Measurements from ENCODE around the gene DPP6.

Gene DPP6

DNA sequence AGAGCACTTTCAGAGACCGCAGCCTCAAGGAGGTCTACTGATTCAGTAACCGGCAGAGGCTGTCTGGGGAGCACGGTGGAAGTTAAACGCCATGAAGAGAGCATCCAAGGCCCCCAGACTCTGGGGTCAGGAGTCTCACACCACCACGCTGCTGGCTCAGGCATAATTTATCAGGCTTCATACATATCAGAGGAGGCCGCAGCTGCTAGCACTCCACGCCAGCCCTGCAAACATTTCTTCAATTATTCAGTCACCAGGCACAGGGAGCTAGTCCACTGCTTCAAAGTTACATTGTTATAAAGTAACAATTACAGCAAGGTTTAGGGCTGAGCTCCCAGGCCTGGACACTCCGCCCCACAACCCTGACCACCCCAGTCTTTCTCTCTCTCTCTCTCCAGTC, 852.9 kb downstream of the DPP6 start:
- no peak for DNase-seq

DNA sequence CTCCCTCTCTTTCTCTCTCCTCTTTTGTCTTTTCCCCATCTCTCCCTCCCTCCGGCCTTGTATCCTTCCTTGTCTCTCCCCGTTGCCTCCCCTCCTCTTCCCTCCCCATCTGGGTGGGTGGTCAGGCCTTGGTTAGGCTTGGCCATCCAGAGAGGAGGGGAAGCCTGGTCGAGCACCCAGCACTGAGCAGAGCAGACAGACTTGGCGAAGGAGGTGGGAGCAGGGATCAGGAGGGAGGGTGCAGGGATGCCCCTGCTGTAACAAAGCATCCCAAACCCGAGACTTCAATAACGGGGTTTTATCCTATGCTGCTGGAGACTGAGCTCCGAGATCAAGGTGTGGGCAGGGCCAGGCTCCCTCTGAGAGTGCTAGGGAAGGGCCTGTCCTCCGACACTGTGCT, 853.4 kb downstream of the DPP6 start:
- DNase-seq = no peak

DNA sequence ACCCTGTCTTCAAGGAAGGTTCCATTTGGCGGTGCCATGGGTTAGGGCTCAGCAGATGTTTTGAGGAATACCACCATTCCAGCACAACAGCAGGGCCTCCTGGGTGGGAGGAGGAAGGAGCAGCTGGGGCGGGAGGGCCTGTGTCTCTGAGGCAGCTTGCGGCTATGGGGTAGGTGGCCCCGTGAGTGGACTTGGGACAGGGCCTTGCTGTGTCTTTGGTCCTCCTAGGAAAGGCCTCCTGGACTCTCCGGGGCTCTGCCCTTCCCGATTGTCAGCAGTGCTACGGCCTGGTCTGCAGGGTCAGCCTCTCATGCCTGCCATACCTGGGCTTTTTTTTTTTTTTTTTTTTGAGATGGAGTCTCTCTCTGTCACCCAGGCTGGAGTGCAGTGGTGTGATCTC, 854.0 kb downstream of the DPP6 start:
- no peak for DNase-seq

DNA sequence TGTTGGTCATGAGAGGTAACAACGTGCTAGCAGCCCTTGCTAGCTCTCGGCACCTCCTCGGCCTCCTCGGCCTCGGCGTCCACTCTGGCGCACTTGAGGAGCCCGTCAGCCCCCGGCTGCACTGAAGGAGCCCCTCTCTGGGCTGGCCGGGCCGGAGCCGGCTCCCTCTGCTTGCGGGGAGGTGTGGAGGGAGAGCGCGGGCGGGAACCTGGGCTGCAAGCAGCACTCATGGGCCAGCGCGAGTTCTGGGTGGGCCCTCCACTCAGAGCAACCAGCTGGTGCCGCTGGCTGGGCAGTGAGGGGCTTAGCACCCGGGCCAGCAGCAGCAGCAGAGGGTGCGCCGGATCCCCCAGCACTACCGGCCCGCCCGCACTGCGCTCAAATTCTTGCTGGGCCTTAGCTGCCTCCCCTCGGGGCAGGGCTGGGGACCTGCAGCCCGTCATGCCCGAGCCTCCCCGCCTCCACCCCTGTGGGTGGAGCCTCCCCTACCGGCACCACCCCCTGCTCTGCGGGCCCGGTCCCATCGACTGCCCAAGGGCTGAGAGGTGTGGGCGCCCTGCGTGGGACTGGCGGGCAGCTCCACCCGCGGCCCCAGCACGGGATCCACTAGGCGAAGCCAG, 854.6 kb downstream of the DPP6 start:
- no peak for DNase-seq

DNA sequence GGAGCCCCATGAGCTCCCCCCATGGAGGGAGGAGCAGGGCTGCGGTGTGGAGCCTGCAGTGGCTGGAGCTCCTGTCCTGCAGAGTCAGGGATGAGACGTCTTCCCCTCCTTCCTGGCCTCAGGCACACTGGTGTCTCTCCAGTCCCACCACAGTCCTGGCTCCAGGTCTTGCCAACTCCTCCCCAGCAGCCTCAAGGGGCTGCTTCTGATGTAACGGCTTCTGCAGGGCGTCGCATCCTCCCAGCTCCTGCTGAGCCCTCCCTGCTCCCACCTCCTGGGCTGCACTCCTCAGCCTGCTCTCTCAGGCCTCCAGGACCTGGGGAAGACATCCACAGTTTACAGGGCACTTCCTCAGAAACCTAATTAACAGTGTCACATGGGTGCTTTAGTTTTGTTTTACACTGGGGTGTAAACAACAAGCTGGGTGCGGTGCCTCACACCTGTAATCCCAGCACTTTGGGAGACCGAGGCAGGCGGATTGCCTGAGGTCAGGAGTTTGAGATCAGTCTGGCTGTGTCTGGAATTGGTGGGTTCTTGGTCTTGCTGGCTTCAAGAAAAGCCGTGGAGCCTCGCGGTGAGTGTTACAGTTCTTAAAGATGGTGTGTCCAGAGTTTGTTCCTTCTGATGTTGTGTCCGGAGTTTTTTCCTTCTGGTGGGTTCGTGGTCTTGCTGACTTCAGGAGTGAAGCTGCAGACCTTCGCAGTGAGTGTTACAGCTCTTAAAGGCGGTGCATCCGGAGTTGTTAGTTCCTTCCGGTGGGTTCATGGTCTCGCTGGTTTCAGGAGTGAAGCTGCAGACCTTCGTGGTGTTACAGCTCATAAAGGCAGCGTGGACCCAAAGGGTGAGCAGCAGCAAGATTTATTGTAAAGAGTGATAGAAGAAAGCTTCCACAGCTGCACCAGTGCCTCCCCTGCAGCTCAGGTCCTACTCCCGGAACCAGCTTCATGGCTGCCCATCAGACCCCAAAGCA, 855.7 kb downstream of the DPP6 start:
- DNase-seq = no peak

DNA sequence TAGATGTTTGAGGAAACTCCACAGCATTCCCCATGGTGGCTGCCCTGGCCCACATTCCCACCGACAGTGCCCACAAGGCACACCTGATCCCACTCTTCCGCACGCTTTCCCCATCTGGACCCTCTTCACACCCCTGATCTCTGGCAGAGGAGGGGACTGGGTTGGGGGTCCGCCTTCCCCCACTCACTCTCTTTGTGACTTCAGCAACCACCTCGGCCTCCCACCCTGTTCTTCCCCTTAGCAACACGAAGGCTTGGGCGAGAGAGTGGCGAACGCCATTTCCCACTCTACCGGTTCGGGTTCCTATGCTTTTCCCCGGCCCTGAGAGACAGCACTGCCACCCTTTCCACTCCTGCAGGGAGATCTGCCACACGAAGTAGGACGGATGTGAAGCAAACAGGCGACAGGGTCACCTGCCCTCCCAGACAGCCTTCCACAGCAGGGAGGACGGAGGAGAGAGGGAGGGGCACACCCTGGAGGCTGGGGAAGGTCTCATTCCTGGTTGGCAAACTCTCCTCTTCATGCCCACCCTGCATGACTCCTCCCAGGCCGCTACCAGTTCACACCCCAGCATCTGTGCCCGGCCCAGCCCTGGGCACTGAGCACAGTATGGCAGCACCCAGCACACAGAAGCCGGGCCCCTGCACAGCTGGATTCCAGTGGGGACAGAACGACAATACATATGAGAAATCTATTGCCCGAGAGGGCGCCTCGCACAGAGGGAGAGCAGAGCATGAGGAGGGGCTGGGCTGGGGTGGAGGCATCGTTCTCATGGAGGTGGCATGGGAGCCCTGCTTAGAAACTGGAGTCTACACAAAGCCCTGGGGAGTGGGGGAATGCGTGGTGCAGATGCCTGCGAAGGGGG, 857.3 kb downstream of the DPP6 start:
- DNase-seq = no peak

DNA sequence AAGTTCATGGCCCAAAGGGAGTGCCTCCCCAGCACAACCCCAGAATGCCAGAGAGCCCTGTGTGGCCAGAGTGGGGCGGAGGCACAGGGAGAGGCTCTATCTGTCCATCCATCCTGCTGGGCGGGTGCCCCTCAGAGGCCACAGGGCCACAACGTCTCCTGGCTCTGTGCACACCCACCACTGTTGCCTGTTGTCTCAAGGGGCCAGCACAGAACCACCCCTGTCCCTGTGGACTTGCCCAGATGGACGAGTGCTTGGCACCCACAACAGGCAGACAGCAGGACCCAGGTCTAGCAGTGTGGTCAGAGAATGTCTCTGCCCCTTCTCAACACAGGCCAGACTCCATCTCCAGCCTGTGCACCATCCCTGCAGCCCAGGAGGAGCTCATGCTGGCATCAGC, 857.9 kb downstream of the DPP6 start:
- no peak for DNase-seq

DNA sequence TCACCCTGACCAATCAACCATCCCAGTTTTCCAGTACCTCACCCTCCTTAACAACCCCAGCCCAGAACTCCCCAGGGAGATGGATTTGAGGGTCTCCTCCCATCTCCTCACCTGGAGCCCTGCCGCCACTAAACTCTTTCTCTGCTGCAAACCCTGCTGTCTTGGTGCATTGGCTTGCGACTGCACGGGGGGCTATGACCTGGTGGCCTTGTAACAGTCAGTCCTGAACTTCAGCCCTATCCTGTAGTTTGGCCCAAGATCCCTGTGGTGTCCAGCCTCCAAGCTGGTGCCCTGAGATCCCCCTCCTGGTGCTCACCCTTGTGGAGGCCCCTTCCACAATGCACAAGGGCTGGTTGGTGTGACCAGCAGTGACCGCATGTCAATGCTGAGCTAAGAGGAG, 858.8 kb downstream of the DPP6 start:
- DNase-seq = no peak

DNA sequence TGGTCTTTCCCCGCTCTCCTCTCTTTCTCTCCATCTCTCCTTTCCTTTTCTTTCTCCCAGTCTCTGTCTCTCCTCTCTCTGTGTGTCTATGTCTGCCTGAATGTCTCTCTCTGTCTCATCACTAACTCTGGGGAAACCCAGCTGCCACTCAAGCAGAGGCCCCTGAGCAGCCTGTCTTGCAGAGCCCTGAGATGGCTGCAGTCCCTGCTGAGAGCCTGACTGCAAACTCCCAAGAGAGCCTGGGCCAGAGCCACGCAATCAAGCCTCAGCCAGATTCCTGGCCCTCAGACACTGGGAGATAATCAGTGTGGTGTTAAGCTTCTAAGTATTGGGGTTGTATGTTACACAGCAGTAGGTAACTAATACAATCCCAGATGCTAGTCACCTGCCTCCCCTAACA, 859.2 kb downstream of the DPP6 start:
- DNase-seq = no peak

DNA sequence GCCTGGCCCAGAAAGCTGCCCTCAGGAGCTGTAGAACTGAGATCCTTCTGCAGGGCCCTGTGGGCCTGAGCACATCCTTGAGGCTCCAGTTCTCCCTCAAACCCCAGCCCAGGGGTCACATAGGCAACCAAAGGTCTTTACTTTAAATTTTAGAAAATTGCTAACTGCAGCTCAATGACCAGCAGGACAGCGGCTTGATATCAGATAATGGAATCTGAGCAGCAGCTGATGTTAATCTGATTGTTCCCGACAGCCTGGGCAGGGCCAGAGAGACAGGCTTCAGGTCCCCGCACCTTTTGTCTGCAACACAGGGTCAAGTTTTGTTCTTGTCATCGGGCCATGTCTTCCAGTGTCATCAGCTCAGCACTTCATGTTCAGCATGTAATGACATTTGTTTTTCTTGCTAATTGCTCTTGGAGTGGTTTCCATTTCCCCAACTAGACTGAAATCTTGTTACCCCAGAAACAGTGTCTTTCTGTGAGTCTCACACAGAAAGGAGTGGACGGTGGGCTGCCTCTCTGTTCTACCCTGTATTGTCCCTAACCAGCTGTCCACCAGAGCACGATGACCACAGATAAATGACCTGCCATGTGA, 859.8 kb downstream of the DPP6 start:
- no peak for DNase-seq

DNA sequence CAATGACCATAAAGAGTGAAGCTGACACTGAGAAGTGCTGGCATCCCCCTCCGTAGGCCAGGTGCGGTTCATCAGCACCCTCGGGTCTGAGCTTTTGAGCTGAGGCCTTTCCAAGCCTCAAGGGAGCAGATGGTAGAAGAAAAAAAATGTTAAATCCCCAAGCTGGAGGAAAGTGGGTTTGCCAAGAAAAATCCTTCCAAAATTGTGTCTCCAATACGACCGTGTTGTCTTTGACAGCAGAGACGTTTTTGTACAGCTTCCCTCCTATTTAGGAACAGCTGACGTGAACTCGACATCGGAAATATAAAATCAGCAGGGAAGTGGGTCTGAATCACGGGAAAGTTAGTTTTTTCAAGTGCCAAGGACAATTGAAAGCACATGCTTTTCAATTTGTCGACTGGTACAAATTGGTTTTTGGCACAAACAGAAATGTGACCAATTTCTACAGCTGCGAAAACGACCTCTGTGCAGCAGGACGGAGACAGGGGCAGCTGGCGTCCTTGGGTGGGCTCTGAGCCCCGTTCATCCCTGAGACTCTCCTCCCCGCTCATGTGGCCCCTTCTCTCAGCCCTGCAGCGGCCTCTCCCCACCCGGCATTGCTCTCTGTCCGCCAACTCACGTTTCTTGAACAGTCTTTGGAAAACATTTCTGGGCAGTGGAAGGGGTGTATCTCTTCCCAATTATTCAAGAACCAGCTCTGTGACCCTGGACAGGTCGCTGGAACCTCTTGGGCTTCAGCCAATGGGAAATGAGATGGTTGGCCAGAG, 860.9 kb downstream of the DPP6 start:
- DNase-seq = no peak

DNA sequence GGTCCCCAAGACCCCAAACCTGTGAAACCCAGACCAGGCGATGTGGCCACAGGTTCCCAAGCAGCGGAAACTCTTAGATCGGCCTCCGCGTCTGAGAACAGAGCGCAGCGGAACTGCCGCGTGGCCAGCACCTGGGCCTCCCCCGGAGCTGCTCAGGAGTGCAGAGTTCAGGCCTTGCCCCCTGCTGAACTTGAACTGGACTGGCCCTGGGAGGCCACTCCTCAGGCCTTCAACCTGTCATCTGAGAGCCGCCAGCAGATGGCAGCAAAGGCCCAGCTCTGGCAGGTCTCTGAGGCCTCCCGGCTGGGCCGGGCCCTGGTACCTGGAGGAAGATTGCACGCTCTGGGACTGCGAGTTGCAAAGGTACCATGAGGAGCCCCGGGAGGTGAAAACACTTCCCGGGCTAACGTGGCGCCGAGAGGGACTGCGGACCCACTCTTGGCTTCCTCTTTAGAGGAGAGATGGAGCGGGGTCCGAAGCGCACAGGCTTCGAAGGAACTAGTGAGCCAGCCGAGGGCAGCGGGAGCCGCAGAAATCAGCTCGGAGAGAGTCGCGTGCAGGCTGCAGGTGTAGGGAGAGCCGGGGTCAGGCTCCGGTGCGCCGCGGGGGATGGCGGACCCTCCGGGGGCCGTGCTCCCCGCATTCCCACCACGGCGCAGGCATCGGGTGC, 861.6 kb downstream of the DPP6 start:
- peak; percentile 90 for DNase-seq

DNA sequence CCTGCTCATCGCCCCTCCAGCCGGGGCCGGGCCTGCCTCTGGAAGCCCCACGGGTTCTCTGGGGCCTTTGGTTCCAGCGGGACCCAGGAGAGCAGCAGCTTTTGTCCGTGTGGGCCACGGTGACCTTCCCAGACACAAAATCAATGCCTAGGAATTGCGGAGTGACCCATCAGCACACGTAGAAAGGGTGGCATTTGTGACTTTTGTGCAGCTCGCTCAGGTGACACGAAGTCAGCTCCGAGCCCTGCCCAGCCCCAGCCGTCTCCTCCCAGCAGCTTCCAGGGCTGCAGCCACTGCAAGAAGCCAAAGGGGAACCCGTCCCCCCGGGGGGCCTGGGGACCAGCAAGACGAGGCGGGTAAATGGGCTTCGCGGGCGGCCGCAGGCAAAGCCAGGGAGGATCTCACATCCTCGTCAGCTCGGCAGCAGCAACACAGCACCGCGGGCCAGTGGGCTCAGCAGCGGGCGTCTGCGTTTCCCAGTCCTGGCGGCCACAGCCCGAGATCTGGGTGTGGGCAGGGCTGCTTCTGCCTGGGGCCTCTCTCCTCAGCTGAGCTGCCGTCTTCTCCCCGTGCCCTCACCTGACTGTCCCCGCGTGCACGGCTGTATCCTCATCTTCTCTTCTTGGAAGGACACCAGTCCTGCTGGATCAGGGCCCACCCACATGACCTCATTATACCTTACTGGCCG, 862.3 kb downstream of the DPP6 start:
- no peak for DNase-seq

DNA sequence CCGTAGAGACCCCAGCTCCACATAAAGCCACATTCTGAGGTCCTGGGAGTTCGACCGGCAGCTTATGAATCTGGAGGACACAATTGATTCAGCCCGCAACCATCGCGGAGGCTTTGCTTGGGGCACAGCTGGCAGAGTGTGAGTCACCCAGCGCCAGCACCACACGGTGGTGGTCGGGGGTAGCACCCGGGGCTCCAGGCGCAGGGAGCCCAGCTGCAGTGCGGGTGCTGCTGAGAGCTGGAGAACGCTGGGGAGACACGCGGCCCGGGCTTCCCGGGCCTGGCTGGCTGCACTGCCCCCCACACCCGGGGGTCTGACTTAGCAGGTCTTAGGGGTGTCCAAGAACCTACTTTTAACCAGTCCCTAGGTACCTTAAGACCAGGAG, 862.8 kb downstream of the DPP6 start:
- no peak for DNase-seq

DNA sequence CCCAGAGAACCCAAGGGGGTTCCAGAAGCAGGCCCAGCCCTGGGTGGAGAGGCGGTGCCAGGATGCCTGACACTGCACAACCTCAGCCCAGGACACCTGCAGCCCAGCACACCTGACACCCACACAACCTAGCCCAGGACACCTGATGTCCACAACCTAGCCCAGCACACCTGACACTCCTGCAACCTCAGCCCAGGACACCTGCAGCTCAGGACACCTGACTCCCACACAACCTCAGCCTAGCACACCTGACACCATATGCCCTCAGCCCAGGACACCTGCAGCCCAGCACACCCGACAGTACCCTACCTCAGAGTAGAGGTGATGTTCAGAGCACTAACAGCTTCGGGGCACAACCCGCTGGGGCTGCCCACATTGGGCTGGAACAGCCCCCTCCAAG, 863.4 kb downstream of the DPP6 start:
- DNase-seq = no peak

DNA sequence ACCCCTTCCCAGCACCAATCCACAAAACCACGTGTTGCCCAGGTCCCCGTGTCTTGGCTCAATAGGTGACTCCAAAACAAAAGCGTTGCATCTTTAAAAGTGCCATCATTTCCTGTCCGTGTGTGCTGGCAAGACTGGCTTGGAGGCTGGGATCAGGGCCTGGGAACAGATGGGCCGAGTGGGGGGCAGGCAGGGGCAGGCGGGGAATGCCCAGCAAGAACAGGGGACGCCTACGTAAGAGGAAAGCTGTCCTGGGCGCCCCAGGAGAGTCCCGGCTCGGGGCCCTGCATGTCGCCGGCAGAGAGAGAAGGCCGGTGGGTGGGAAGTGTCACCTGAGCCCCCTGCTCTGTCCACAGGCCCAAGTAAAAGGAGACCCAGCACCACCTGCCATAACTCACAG, 864.2 kb downstream of the DPP6 start:
- no peak for DNase-seq

DNA sequence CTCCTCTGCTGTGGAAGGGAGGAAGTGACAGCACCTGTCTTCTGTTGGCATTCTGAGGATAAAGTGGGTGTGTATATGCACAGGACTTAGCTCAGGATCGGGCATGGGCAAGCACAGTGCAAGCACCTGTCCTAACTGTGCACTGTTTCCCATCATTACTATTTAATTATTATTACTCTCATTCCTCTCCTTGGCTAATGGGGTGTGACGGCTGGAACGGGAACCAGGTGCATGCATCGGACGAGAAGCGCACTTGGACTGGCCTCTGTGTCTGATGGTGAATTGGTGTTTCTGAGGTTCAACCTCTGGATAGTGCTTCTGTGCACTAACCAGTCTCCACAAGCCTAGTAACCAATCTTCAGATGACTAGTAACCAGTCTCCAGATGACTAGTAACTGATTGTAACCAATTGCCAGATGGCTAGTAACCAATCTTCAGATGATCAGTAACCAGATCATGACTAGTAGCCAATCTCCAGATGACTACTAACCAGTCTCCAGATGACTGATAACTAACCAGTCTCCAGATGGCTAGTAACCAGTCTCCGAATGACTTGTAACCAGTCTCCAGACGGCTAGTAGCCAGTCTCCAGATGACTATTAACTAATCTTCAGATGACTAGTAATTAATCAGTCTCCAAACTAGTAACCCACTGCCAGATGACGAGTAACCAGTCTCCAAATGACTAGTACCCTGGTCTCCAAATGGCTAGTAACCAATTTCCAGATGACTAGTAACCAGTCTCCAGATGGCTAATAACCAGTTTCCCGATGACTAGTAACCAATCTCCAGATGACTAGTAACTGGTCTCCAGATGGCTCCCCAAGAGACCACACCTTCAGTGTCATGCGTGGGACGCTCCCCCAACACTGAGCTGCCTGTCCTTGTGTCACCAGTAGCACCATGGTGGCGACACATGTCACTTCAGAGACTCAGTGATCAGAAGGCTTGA, 864.9 kb downstream of the DPP6 start:
- DNase-seq = peak; percentile 17

DNA sequence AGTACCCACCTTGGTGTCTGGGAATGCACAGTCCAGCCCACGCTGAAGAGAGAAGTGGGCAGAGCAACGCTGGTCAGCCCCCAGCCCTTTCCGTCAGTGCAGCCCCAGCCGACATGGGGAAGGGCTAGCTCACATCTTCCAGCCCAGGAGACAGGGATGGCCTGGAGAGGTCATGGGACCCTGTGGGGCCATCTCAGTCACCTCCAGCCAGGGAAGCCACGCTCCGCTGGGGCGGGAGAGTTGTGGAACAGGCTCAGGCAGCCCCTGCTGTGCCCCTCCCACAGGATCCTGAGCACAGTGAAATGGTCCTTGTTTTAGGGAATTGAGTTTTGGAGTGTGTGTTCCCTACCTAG, 865.6 kb downstream of the DPP6 start:
- DNase-seq = no peak

DNA sequence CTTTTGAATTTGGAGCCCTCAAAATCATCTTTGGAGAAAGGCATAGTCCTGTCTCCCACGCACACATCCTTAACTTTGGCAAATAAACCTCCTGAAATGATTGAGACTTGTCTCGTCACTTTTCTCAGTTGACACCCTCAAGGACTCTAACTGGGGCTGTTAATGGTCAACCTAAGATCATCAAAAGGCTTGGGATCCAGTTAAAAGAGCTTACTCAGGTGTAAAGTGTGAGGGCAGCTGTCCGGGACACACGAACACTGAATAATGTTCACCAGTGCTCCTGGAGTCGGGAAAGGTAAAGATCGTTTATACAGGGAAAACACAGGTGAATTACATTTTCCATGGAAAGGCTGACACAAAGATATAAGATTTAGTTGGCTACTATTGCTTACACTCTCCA, 866.1 kb downstream of the DPP6 start:
- no peak for DNase-seq

DNA sequence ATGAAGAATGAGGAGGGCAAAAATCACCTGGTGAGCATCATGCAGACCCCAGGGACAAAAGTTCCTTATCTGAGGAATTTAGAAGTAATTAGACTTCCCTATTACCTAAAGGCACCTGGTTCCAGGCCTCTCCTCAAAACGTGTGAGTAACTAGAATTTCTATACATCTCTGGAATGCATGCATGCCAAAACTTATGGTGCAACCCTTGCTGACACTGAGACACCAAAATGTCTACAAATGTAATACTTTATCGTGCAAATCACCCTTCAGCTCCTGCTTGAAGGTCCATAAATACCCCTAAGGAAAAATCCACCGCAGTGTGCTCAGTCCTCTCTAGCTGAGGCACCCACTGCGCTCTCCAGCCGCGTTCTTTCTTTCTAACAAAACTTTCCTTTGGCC, 866.5 kb downstream of the DPP6 start:
- DNase-seq = no peak

All from activated CD4-positive, alpha-beta T cell treated with anti-CD3 and anti-CD28 coated beads, Interleukin-10, Interleukin-2, amounts not matched to agents 100 ng/mL and 50 ng/mL, durations not matched to agents 16 hours and 8 hours (primary cell).